GM23338 (cell line): Measurements from ENCODE around the gene SPINK5.

Source experiments
- EZH2 ChIP-seq: fragments of 200-600 bp; sonication (generic); IDR thresholded peaks from one replicate; pipeline ENCODE4 v1.8.0; 2017; ENCODE audit warnings: antibody characterized with exemption, mild to moderate bottlenecking, low read depth; ENCODE audit not compliant: unreplicated experiment
- EZH2phosphoT487 ChIP-seq: fragments of 200-600 bp; sonication (generic); IDR thresholded peaks from one replicate; pipeline ENCODE4 v1.8.1; 2018; ENCODE audit warnings: antibody characterized with exemption; ENCODE audit not compliant: unreplicated experiment
- POLR2AphosphoS5 ChIP-seq: IDR thresholded peaks from 2 replicates; pipeline ENCODE4 v1.6.1; 2016; ENCODE audit warnings: antibody characterized with exemption, low read depth
- ZNF114 ChIP-seq: fragments of 250-450 bp; sonication (Bioruptor Pico); IDR thresholded peaks from 2 replicates; pipeline ENCODE4 v1.5.0; 2020; ENCODE audit warnings: mild to moderate bottlenecking, moderate library complexity
- TF ChIP-seq, protein P1 (sequence below), 2 experiments: fragments of 200-600 bp in 1 of 2; sonication (generic) in 1 of 2; conservative IDR thresholded peaks; 2 replicates each; pipeline versions ENCODE4 v1.5.1 to v1.6.1; 2016 to 2017; ENCODE audit warnings: antibody characterized with exemption in 2 of 2, low read depth in 2 of 2, mild to moderate bottlenecking in 2 of 2, moderate library complexity in 1 of 2
- TF ChIP-seq, protein P2 (sequence below): IDR thresholded peaks from one replicate; pipeline ENCODE4 v1.6.1; 2018; ENCODE audit warnings: antibody characterized with exemption; ENCODE audit not compliant: unreplicated experiment

GRCh38 chr5:148070621-148071020, 6.8 kb downstream of the SPINK5 start:
- no peak for TF ChIP-seq EZH2
- TF ChIP-seq EZH2phosphoT487, result no peak
- TF ChIP-seq, protein P1, sequence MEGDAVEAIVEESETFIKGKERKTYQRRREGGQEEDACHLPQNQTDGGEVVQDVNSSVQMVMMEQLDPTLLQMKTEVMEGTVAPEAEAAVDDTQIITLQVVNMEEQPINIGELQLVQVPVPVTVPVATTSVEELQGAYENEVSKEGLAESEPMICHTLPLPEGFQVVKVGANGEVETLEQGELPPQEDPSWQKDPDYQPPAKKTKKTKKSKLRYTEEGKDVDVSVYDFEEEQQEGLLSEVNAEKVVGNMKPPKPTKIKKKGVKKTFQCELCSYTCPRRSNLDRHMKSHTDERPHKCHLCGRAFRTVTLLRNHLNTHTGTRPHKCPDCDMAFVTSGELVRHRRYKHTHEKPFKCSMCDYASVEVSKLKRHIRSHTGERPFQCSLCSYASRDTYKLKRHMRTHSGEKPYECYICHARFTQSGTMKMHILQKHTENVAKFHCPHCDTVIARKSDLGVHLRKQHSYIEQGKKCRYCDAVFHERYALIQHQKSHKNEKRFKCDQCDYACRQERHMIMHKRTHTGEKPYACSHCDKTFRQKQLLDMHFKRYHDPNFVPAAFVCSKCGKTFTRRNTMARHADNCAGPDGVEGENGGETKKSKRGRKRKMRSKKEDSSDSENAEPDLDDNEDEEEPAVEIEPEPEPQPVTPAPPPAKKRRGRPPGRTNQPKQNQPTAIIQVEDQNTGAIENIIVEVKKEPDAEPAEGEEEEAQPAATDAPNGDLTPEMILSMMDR (conservative IDR thresholded peaks at IDR 0.05; ENCODE audit: low read depth in 2 of 2), result no peak
- TF ChIP-seq ZNF114 (CRISPR knock-in tag), result no peak
- TF ChIP-seq, protein P2, sequence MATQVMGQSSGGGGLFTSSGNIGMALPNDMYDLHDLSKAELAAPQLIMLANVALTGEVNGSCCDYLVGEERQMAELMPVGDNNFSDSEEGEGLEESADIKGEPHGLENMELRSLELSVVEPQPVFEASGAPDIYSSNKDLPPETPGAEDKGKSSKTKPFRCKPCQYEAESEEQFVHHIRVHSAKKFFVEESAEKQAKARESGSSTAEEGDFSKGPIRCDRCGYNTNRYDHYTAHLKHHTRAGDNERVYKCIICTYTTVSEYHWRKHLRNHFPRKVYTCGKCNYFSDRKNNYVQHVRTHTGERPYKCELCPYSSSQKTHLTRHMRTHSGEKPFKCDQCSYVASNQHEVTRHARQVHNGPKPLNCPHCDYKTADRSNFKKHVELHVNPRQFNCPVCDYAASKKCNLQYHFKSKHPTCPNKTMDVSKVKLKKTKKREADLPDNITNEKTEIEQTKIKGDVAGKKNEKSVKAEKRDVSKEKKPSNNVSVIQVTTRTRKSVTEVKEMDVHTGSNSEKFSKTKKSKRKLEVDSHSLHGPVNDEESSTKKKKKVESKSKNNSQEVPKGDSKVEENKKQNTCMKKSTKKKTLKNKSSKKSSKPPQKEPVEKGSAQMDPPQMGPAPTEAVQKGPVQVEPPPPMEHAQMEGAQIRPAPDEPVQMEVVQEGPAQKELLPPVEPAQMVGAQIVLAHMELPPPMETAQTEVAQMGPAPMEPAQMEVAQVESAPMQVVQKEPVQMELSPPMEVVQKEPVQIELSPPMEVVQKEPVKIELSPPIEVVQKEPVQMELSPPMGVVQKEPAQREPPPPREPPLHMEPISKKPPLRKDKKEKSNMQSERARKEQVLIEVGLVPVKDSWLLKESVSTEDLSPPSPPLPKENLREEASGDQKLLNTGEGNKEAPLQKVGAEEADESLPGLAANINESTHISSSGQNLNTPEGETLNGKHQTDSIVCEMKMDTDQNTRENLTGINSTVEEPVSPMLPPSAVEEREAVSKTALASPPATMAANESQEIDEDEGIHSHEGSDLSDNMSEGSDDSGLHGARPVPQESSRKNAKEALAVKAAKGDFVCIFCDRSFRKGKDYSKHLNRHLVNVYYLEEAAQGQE, result no peak
- no peak for TF ChIP-seq POLR2AphosphoS5
